GM18519 (cell line): ENCODE data around the gene SPTBN5.

Experiments
- ATAC-seq: cut with Tn5 transposase; IDR thresholded peaks from one replicate; pipeline ENCODE4 v1.9.1; 2021; ENCODE audit warnings: mild to moderate bottlenecking, moderate library complexity; ENCODE audit not compliant: unreplicated experiment, low FRiP score

The SPTBN5 gene

GRCh38 chr15:41827880-41828806, 65.7 kb downstream of the SPTBN5 start, which contains the start of gene JMJD7:
Gene JMJD7, plus strand, starts transcription at chr15:41828092. Its CDS starts 33 bp downstream, at chr15:41828125.
- ATAC-seq = no peak

GRCh38 chr15:41827290-41827879, 66.5 kb downstream of the SPTBN5 start:
- ATAC-seq = no peak

GRCh38 chr15:41825572-41826535, 68.0 kb downstream of the SPTBN5 start:
- no peak for ATAC-seq

- no peak for ATAC-seq
Measured at GRCh38 chr15:41825145-41825544, 68.7 kb downstream of the SPTBN5 start.

- ATAC-seq = no peak
Measured at GRCh38 chr15:41824062-41824745, 69.6 kb downstream of the SPTBN5 start.

- no peak for ATAC-seq
Measured at GRCh38 chr15:41823502-41823901, 70.4 kb downstream of the SPTBN5 start.

- ATAC-seq = no peak
Measured at GRCh38 chr15:41822957-41823356, 70.9 kb downstream of the SPTBN5 start.

- no peak for ATAC-seq
Measured at GRCh38 chr15:41822471-41822870, 71.4 kb downstream of the SPTBN5 start.

GRCh38 chr15:41821831-41822230, 72.0 kb downstream of the SPTBN5 start:
- no peak for ATAC-seq

GRCh38 chr15:41820791-41821423, 72.9 kb downstream of the SPTBN5 start:
- no peak for ATAC-seq

GRCh38 chr15:41819455-41820050, 74.3 kb downstream of the SPTBN5 start:
- ATAC-seq = no peak

GRCh38 chr15:41817781-41818180, 76.1 kb downstream of the SPTBN5 start:
- ATAC-seq = no peak

- ATAC-seq = no peak
Measured at GRCh38 chr15:41817327-41817726, 76.5 kb downstream of the SPTBN5 start.

GRCh38 chr15:41816788-41817187, 77.1 kb downstream of the SPTBN5 start:
- no peak for ATAC-seq

- no peak for ATAC-seq
Measured at GRCh38 chr15:41814534-41814933, 79.3 kb downstream of the SPTBN5 start.

- no peak for ATAC-seq
Measured at GRCh38 chr15:41813426-41813825, 80.4 kb downstream of the SPTBN5 start.

GRCh38 chr15:41812820-41813375, 81.0 kb downstream of the SPTBN5 start:
- no peak for ATAC-seq

- no peak for ATAC-seq
Measured at GRCh38 chr15:41811432-41812195, 82.2 kb downstream of the SPTBN5 start.
